ENCODE measurements around the gene MAGEC1.

MAGEC1 gene

DNA sequence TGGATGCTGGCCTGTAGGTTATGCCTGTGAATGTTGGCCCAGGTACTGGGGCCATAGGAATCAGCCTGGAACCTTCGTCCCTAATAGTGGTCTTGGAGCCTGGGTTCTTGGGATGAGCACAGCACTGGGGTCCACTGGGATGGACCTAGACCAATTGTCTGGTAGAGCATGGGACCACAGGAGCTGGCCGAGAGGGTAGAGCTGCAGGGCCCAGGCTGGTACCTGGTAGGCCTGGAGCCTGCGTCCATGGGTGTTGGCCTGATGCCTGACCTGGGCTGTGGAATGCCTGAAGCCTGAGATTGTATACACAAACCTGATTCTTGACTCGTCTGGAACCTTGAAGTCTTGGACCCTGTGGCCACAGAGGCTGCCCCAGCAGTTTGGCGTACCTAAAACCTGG lies 48.9 kb downstream of the MAGEC1 start:
- DNase-seq: no peak
- TF ChIP-seq CTCF (IDR thresholded peaks at IDR 0.05; ENCODE audit: low read depth, low read length, missing control alignments): no peak
- H3K4me3 ChIP-seq (ENCODE audit: low read depth, low read length): no peak overlapping the region
- no peaks in the 10 kb centered on the region for H3K27me3 ChIP-seq (replicated peaks)
- in situ Hi-C loops (cut with HindIII; ENCODE audit: low pct_ligation_motif_present, low sequenced_read_pairs): no loop called here
- no peaks in the 10 kb centered on the region for H3K36me3 ChIP-seq (replicated peaks)
- no peak overlapping the region for H3K27ac ChIP-seq

- Histone ChIP-seq H3K36me3 (replicated peaks) (no peaks in the 10 kb centered on the region), H3K27me3 (replicated peaks) (no peaks in the 10 kb centered on the region), H3K4me3 (ENCODE audit: low read depth, low read length) (no peak overlapping the region), H3K27ac (no peak overlapping the region)
- DNase-seq: no peak
- in situ Hi-C loops (cut with HindIII; ENCODE audit: low pct_ligation_motif_present, low sequenced_read_pairs): no loop called here
- no peak for TF ChIP-seq CTCF (IDR thresholded peaks at IDR 0.05; ENCODE audit: low read depth, low read length, missing control alignments)
These were observed 55.0 kb downstream of the MAGEC1 start for GRCh38 chrX:141958675-141959074.
